ENCODE data around the gene BBS9. TPM values are rescaled to one million over a fixed set of nuclear protein-coding genes. Genes with fewer than 3 reads are reported as not detected.

Gene BBS9
- total and polyA plus RNA-seq, 2 donors (not counting 1 experiment from before 2014, with no cell fraction given) = 8.4 to 45.2 TPM

DNA sequence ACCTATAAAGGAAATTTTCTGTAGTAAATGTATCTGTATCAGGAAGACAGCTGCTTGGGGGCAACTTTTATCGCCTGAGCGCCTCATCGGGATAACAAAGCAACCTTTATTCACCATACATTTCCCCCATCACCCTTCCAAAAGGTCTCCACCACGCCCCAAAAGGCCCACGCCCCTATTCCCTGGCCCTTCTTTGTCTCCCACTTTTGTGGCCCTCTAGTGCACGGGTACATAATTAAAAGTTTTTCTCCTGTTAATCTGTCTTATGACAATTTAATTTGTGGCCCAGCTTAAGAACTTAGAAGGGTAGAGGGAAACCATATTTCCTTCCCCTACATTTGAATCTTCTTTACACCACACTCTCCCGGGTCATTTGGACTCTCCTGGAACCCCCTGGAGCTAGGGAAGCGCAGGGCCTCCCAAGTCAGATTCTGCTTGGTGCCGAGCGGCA is 20.8 kb upstream of the BBS9 start:
- peak overlapping the region; percentile 78 for H2AFZ ChIP-seq (ENCODE audit: insufficient read depth, low read depth, low read length, poor library complexity, severe bottlenecking)
- H3K4me3 ChIP-seq (ENCODE audit: control extremely low read depth in 1 of 5, extremely low read depth in 1 of 5, insufficient read depth in 1 of 5, low read depth in 2 of 5, low read length in 4 of 5) = peak overlapping the region; percentile 63 to 94 (median 74)
- TF ChIP-seq, protein P1, sequence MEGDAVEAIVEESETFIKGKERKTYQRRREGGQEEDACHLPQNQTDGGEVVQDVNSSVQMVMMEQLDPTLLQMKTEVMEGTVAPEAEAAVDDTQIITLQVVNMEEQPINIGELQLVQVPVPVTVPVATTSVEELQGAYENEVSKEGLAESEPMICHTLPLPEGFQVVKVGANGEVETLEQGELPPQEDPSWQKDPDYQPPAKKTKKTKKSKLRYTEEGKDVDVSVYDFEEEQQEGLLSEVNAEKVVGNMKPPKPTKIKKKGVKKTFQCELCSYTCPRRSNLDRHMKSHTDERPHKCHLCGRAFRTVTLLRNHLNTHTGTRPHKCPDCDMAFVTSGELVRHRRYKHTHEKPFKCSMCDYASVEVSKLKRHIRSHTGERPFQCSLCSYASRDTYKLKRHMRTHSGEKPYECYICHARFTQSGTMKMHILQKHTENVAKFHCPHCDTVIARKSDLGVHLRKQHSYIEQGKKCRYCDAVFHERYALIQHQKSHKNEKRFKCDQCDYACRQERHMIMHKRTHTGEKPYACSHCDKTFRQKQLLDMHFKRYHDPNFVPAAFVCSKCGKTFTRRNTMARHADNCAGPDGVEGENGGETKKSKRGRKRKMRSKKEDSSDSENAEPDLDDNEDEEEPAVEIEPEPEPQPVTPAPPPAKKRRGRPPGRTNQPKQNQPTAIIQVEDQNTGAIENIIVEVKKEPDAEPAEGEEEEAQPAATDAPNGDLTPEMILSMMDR (IDR thresholded peaks at IDR 0.05) = no peak
- TF ChIP-seq EZH2 (IDR thresholded peaks at IDR 0.05; ENCODE audit: borderline replicate concordance, insufficient read depth, low read depth, low read length, poor library complexity, severe bottlenecking) = no peak
- CTCF ChIA-PET = interaction anchor here (0.7 to 5.0 kb wide), 34 partner anchors 8 to 618 kb away, joined by 3 to 66 read pairs (median 6); partner anchors contain the start of genes BBS9, LSM5 and NT5C3A
- H4K20me1 ChIP-seq (ENCODE audit: control insufficient read depth, insufficient read depth, low read length, poor library complexity, severe bottlenecking) = peaks cover 11% of the 10 kb centered on the region
- Mint-ChIP-seq H3K27me3 (peaks cover 14% of the 10 kb centered on the region), H3K4me3 (peak overlapping the region; percentile 95), H3K9me3 (ENCODE audit: insufficient read depth) (no peaks in the 10 kb centered on the region), H3K27ac (peak overlapping the region; percentile 79), H3K4me1 (peaks cover 51% of the 10 kb centered on the region)
- peaks cover 60% of the 10 kb centered on the region for H3K79me2 ChIP-seq (ENCODE audit: control insufficient read depth, insufficient read depth, low read length)
- DNase-seq = no peak
- POLR2A ChIA-PET = interaction anchor here (1.6 to 2.1 kb wide), 3 partner anchors 20 to 46 kb away, joined by 3 to 13 read pairs (median 4); partner anchors contain the start of gene NT5C3A
- peak overlapping the region; percentile 89 for H3K9ac ChIP-seq (ENCODE audit: low read length)
- peaks cover 0 to 2% of the 10 kb centered on the region in 2 experiments for H3K36me3 ChIP-seq (replicated peaks in 1 of 2; ENCODE audit: control extremely low read depth in 1 of 2, control insufficient read depth in 1 of 2, extremely low read depth in 1 of 2, insufficient read depth in 2 of 2, low read length in 1 of 2)
- H3K27ac ChIP-seq (ENCODE audit: low read length in 2 of 2) = peak overlapping the region; percentile 34 to 91
- H3K27me3 ChIP-seq (replicated peaks in 1 of 4; ENCODE audit: control extremely low read depth in 1 of 4, control insufficient read depth in 3 of 4, insufficient read depth in 4 of 4, low read length in 3 of 4) = peaks cover 0 to 4% (median 0%) of the 10 kb centered on the region in 4 experiments
- peak overlapping the region; percentile 85 for H3K4me2 ChIP-seq (replicated peaks; ENCODE audit: low read depth, low read length, poor library complexity, severe bottlenecking)
- WGBS (ENCODE audit: insufficient coverage) = 0% methylated on average over 4 of the region's 10 CpGs
- intact Hi-C loops (cut with micrococcal nuclease) = loop anchor here (1.0 to 2.0 kb wide), 9 partner anchors 21 to 618 kb away; partner anchors contain the start of genes BBS9 and LSM5
- no peaks in the 10 kb centered on the region for H3K9me3 ChIP-seq (ENCODE audit: control extremely low read depth in 1 of 3, control insufficient read depth in 2 of 3, insufficient read depth in 1 of 3, low read length in 2 of 3)
- no peak for ATAC-seq (ENCODE audit: low read depth)
- peaks cover 42 to 45% of the 10 kb centered on the region in 2 donors for H3K4me1 ChIP-seq (ENCODE audit: control insufficient read depth in 2 of 2, insufficient read depth in 2 of 2, low read length in 2 of 2)

All from B cell (primary cell).